SK-N-SH treated with all-trans-retinoic acid at 6 μM for 48 hours (cell line): ENCODE measurements around the gene NOTUM.

ENCODE experiments used
- ATAC-seq: fragments of 200-7000 bp; cut with Tn5 transposase; 3 replicates; pipeline ENCODE4 v1.9.1; 2020; ENCODE audit warnings: mild to moderate bottlenecking, moderate library complexity
- ARNTL ChIP-seq: fragments of 450-650 bp; formaldehyde crosslinking; IDR thresholded peaks from 2 replicates; pipeline ENCODE4 v1.5.0; 2020; ENCODE audit warnings: low read depth, mild to moderate bottlenecking, moderate library complexity, borderline replicate concordance
- BACH2 ChIP-seq: fragments of 250-450 bp; sonication (Bioruptor Pico); IDR thresholded peaks from 2 replicates; pipeline ENCODE4 v1.9.0; 2021; ENCODE audit warnings: mild to moderate bottlenecking, borderline replicate concordance
- CSDC2 ChIP-seq: fragments of 250-450 bp; sonication (Bioruptor Pico); IDR thresholded peaks from 2 replicates; pipeline ENCODE4 v1.5.0; 2020; ENCODE audit warnings: mild to moderate bottlenecking, moderate library complexity
- GLIS3 ChIP-seq: fragments of 250-450 bp; sonication (Bioruptor Pico); IDR thresholded peaks from 2 replicates; pipeline ENCODE4 v1.5.0; 2020; ENCODE audit warnings: mild to moderate bottlenecking, moderate library complexity
- ISL1 ChIP-seq: fragments of 250-450 bp; sonication (Bioruptor Pico); IDR thresholded peaks from 2 replicates; pipeline ENCODE4 v2.1.2; 2022; ENCODE audit warnings: mild to moderate bottlenecking, moderate library complexity
- OSR1 ChIP-seq: fragments of 250-450 bp; sonication (Bioruptor Pico); IDR thresholded peaks from 2 replicates; pipeline ENCODE4 v1.8.0; 2022; ENCODE audit warnings: moderate library complexity, mild to moderate bottlenecking, inconsistent platforms
- PPARA ChIP-seq: fragments of 250-450 bp; sonication (Bioruptor Pico); IDR thresholded peaks from 2 replicates; pipeline ENCODE4 v1.5.0; 2020; ENCODE audit warnings: mild to moderate bottlenecking, borderline replicate concordance
- RARB ChIP-seq: fragments of 250-450 bp; sonication (Bioruptor Pico); IDR thresholded peaks from 2 replicates; pipeline ENCODE4 v1.8.0; 2021; ENCODE audit warnings: mild to moderate bottlenecking, moderate library complexity
- TCF4 ChIP-seq: fragments of 250-450 bp; sonication (Bioruptor Pico); IDR thresholded peaks from 2 replicates; pipeline ENCODE4 v1.8.0; 2021; ENCODE audit warnings: mild to moderate bottlenecking, moderate library complexity, borderline replicate concordance
- ZC3H10 ChIP-seq: fragments of 250-450 bp; sonication (Bioruptor Pico); IDR thresholded peaks from 2 replicates; pipeline ENCODE4 v1.5.1; 2021; ENCODE audit warnings: mild to moderate bottlenecking, moderate library complexity
- ZFP3 ChIP-seq: fragments of 250-450 bp; sonication (Bioruptor Pico); IDR thresholded peaks from 2 replicates; pipeline ENCODE4 v1.5.0; 2020; ENCODE audit warnings: mild to moderate bottlenecking, moderate library complexity
- ZFP30 ChIP-seq: fragments of 450-650 bp; formaldehyde crosslinking; IDR thresholded peaks from 2 replicates; pipeline ENCODE4 v1.5.0; 2022; ENCODE audit warnings: mild to moderate bottlenecking, moderate library complexity
- ZNF565 ChIP-seq: fragments of 450-650 bp; formaldehyde crosslinking; conservative IDR thresholded peaks from 2 replicates; pipeline ENCODE4 v1.5.0; 2020; ENCODE audit warnings: low read depth, mild to moderate bottlenecking, moderate library complexity
- ZNF70 ChIP-seq: fragments of 450-650 bp; formaldehyde crosslinking; IDR thresholded peaks from 2 replicates; pipeline ENCODE4 v1.5.0; 2020; ENCODE audit warnings: mild to moderate bottlenecking, moderate library complexity
- ZNF8 ChIP-seq: fragments of 450-650 bp; formaldehyde crosslinking; IDR thresholded peaks from 2 replicates; pipeline ENCODE4 v1.5.0; 2020; ENCODE audit warnings: mild to moderate bottlenecking, moderate library complexity
- TF ChIP-seq, protein P1 (sequence below): fragments of 250-450 bp; sonication (Bioruptor Pico); IDR thresholded peaks from 2 replicates; pipeline ENCODE4 v1.8.0; 2020; ENCODE audit warnings: mild to moderate bottlenecking, moderate library complexity, borderline replicate concordance
- TF ChIP-seq, protein P2 (sequence below): fragments of 250-450 bp; sonication (Bioruptor Pico); IDR thresholded peaks from 2 replicates; pipeline ENCODE4 v1.5.0; 2020; ENCODE audit warnings: mild to moderate bottlenecking, moderate library complexity
- TF ChIP-seq, protein P3 (sequence below): fragments of 250-450 bp; sonication (Bioruptor Pico); IDR thresholded peaks from 2 replicates; pipeline ENCODE4 v1.5.1; 2021; ENCODE audit warnings: mild to moderate bottlenecking, moderate library complexity
- TF ChIP-seq, protein P4 (sequence below): fragments of 250-450 bp; sonication (Bioruptor Pico); IDR thresholded peaks from 2 replicates; pipeline ENCODE4 v1.8.0; 2021; ENCODE audit warnings: low read depth, mild to moderate bottlenecking, moderate library complexity, borderline replicate concordance

The NOTUM gene

DNA sequence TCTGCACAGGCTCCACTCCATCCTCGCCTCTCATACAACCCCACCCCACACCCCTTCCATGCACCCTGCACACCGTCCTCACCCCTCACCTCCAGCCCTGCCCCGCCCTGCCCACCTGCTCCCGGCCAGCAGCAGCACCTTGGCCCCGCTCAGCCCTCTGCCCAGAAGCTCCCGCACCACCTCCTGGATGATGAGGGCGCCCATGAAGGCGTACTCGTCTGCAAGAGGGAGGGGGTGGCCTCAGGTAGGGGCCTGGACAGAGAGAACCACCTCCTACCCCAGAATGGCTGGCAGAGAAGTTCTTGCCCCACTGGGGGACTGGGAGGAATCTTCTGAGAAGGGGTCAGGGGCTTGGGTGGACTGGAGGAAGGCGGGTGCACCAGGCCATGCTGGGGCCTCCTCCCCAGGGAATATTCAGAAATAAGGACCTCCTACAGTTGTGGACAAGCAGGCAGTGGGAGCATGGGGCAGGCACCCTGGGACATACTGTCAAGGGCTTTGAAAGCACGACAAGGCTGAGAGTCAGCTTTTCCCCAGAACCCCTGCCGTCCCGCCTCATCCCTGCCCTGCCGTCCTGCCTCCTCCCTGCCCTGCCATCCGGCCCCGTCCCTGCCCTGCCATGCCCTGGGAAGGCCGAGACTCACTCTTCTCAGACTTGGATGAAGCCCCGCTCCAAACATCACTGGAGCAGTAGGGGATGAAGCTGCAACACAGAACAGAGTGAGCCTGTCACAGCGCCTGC is 3.1 kb downstream of the NOTUM start:
- ATAC-seq: no peak
- TF ChIP-seq TCF4: no peak
- TF ChIP-seq CSDC2 (CRISPR knock-in tag): no peak
- no peak for TF ChIP-seq ZFP30 (CRISPR knock-in tag)
- no peak for TF ChIP-seq BACH2 (CRISPR knock-in tag)
- TF ChIP-seq ZNF70 (CRISPR knock-in tag): no peak
- no peak for TF ChIP-seq PPARA (CRISPR knock-in tag)
- TF ChIP-seq, protein P1, sequence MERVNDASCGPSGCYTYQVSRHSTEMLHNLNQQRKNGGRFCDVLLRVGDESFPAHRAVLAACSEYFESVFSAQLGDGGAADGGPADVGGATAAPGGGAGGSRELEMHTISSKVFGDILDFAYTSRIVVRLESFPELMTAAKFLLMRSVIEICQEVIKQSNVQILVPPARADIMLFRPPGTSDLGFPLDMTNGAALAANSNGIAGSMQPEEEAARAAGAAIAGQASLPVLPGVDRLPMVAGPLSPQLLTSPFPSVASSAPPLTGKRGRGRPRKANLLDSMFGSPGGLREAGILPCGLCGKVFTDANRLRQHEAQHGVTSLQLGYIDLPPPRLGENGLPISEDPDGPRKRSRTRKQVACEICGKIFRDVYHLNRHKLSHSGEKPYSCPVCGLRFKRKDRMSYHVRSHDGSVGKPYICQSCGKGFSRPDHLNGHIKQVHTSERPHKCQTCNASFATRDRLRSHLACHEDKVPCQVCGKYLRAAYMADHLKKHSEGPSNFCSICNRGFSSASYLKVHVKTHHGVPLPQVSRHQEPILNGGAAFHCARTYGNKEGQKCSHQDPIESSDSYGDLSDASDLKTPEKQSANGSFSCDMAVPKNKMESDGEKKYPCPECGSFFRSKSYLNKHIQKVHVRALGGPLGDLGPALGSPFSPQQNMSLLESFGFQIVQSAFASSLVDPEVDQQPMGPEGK (CRISPR knock-in tag): no peak
- TF ChIP-seq GLIS3 (CRISPR knock-in tag): no peak
- TF ChIP-seq RARB (CRISPR knock-in tag): no peak
- no peak for TF ChIP-seq ARNTL (CRISPR knock-in tag)
- TF ChIP-seq, protein P2, sequence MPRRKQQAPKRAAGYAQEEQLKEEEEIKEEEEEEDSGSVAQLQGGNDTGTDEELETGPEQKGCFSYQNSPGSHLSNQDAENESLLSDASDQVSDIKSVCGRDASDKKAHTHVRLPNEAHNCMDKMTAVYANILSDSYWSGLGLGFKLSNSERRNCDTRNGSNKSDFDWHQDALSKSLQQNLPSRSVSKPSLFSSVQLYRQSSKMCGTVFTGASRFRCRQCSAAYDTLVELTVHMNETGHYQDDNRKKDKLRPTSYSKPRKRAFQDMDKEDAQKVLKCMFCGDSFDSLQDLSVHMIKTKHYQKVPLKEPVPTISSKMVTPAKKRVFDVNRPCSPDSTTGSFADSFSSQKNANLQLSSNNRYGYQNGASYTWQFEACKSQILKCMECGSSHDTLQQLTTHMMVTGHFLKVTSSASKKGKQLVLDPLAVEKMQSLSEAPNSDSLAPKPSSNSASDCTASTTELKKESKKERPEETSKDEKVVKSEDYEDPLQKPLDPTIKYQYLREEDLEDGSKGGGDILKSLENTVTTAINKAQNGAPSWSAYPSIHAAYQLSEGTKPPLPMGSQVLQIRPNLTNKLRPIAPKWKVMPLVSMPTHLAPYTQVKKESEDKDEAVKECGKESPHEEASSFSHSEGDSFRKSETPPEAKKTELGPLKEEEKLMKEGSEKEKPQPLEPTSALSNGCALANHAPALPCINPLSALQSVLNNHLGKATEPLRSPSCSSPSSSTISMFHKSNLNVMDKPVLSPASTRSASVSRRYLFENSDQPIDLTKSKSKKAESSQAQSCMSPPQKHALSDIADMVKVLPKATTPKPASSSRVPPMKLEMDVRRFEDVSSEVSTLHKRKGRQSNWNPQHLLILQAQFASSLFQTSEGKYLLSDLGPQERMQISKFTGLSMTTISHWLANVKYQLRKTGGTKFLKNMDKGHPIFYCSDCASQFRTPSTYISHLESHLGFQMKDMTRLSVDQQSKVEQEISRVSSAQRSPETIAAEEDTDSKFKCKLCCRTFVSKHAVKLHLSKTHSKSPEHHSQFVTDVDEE (CRISPR knock-in tag): no peak
- TF ChIP-seq ZNF565: no peak
- TF ChIP-seq, protein P3, sequence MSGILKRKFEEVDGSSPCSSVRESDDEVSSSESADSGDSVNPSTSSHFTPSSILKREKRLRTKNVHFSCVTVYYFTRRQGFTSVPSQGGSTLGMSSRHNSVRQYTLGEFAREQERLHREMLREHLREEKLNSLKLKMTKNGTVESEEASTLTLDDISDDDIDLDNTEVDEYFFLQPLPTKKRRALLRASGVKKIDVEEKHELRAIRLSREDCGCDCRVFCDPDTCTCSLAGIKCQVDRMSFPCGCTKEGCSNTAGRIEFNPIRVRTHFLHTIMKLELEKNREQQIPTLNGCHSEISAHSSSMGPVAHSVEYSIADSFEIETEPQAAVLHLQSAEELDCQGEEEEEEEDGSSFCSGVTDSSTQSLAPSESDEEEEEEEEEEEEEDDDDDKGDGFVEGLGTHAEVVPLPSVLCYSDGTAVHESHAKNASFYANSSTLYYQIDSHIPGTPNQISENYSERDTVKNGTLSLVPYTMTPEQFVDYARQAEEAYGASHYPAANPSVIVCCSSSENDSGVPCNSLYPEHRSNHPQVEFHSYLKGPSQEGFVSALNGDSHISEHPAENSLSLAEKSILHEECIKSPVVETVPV (CRISPR knock-in tag): no peak
- TF ChIP-seq ZNF8 (CRISPR knock-in tag): no peak
- no peak for TF ChIP-seq ZFP3 (CRISPR knock-in tag)
- no peak for TF ChIP-seq ISL1 (CRISPR knock-in tag)
- TF ChIP-seq OSR1: no peak
- no peak for TF ChIP-seq ZC3H10 (CRISPR knock-in tag)
- TF ChIP-seq, all 23 proteins: peak for 0

DNA sequence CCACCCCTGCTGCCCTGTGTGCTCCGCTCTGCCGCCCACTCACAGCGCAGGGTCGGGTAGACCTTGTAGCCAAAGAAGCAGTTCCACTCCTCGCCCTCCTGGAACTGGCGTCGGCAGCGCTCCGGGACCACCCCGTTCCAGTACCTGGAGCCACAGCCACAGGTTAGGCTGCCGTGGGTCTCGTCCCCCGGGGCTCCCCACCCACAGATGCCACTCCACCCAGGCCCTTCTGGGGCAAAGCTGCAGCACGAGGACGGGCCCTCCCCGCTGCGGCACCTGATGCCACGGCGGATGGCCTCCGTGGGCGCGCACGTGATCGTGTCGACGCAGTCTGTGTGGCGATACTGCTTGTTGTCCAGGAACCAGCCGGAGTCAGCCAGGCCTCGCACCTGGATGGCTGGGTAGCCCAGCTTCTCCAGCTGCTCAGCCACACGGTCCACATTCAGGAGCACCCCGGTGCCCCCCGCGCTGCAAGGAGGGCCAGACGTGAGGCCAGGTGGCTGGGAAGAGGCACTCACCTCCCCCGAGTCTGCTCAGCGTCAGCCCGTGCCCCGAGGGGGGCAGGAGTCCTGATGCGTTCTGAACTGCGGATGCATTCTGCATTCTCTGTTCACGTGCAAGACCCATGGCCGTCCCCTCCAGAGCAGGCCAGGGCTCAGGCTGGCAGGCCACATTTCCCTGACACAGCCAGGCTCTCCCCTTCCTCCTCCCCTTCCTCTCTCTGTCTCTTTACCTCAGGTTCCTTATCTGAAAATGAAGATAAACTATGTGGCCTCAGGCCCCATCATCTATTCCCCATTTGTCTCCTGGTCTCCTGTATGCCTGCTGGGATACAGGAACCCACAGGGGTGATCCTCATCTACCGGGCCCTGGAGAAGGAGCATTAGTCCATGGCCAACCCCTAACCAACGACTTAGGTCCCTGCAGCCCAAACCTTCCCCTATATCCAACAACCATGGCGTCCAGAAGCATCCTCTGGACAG is 4.1 kb downstream of the NOTUM start:
- no peak for ATAC-seq
- TF ChIP-seq CSDC2 (CRISPR knock-in tag) (no peak), ZNF70 (CRISPR knock-in tag) (no peak), ARNTL (CRISPR knock-in tag) (no peak)
- TF ChIP-seq, protein P4, sequence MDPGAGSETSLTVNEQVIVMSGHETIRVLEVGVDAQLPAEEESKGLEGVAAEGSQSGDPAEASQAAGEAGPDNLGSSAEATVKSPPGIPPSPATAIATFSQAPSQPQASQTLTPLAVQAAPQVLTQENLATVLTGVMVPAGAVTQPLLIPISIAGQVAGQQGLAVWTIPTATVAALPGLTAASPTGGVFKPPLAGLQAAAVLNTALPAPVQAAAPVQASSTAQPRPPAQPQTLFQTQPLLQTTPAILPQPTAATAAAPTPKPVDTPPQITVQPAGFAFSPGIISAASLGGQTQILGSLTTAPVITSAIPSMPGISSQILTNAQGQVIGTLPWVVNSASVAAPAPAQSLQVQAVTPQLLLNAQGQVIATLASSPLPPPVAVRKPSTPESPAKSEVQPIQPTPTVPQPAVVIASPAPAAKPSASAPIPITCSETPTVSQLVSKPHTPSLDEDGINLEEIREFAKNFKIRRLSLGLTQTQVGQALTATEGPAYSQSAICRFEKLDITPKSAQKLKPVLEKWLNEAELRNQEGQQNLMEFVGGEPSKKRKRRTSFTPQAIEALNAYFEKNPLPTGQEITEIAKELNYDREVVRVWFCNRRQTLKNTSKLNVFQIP (CRISPR knock-in tag): no peak
- TF ChIP-seq, protein P2 (CRISPR knock-in tag): no peak
